Stimulated activated CD8-positive, alpha-beta memory T cell treated with anti-CD3 and anti-CD28 coated beads, Interleukin-4, amount 100 ng/mL, for 48 hours (primary cell): ENCODE measurements around the gene CTIF.
"Not testable (repeated sequence)": the region's sequence is repeated elsewhere in the genome, so short reads cannot be mapped to it uniquely, and the experiment has no call there.

Experiments
- DNase-seq: peaks from one replicate; pipeline ENCODE4 v3.0.0-alpha.2; 2020

The CTIF gene

DNA sequence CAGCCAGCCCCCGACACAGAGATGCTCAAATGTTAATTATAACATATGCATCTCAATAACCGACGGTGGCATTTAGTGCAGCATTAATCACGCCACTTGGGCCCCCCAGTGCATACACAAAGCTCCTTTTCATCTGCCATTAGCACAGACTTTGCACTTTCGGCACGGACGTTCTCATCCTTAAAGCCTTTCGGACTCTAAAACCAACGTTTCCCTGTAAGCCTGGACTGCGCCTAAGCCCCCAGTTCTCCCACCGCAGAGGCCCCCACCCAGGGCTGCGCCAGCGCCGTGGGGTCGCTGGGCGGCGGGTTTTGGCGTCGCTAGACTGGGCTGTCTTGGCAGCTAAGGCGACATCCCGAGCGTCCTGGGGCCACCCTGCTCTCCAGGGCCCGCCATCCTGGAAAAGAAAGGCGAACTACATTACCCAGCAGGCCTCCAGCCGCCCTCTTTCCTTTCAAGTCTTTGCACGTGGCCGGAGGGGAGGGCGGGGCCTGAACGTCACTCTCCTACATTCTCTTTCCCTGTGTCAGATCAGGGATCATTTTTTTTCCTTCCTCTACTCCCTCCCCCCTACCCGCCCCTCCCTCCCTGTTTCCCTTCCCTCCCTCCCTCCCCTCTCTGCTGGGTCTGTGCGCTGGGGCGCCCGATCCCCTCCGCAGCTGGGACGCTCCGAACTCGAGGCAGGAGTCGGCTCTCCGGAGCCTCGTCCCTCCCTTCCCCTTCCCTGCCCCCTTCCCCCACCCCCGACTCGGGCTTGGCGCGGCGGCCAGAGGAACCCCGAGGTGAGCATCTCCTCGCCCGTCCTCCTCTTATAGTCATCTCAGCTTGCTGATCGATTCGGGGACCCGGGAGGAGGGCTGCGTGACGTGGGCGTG lies at the start of gene CTIF:
Gene CTIF, plus strand, starts transcription at position 501 of the 875 bp plus-strand sequence. CDS start 80,535 bp downstream, outside the sequence.
- DNase-seq = peak; percentile 80

- no peak for DNase-seq
These were observed 48.1 kb upstream of the CTIF start for GRCh38 chr18:48490641-48491293.

- DNase-seq = no peak
These were observed 46.0 kb upstream of the CTIF start for GRCh38 chr18:48492880-48493279.

DNA sequence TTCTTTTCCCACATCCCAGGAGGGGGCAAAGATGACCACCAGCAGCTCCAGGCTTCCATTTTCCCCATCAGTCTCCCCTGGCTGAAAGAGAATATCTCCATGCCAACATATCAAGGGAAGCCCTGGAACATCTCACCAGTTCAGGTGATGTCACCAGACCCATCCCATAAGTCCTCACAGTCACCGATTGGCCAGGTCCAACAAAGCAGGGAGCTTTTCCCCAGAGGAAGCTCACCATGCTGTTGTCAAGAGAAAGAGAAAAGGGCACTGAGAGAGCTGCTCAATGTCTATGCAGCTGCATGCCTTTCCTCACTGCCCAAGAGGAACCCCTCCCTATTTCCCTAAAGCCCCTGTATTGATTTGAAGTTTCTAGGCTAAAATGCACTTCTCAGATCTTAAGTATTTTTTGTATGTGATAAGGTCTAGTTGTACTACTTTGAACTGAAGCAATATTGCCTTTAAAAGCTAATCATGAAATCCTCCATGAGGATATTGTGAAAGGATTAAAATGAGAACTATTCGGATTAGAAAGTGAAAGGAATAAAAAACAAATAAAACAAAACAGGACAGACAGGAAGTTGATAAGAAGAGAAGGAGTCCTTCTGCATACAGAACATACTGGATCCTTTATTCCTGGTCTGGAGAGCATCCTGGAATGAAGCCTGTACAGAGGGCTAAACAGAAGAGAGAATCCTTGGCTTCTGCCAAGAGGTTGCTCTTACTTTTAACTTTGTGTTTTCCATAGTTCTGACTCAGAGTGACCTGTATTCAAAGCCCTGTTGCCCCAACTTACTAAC lies 45.2 kb upstream of the CTIF start:
- DNase-seq = no peak

- DNase-seq = no peak
These were observed 41.0 kb upstream of the CTIF start for GRCh38 chr18:48497863-48498262.

GRCh38 chr18:48500517-48500916 lies 38.3 kb upstream of the CTIF start:
- DNase-seq = no peak

- DNase-seq = no peak
These were observed 35.9 kb upstream of the CTIF start for GRCh38 chr18:48502906-48503305.

DNA sequence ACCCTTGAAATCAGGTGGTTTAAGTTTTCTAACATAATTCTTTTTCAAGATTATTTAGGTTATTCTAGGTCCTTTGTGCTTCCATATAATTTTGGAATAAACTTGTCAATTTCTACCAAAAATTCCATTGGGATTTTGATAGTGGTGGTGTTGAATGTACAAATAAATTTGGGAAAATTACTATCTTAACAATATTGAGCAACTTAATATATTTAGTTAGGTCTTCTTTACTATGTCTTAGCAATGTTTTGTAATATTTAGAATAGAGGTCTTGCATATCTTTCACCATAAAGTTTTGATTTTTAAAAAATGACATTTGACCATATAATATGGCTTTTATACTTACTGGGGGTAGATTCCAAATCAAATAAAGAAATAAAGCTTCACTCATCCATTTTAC lies 34.0 kb upstream of the CTIF start:
- no peak for DNase-seq

- DNase-seq = not testable (repeated sequence)
These were observed 31.8 kb upstream of the CTIF start for GRCh38 chr18:48506983-48507568.

GRCh38 chr18:48512498-48512897 lies 26.3 kb upstream of the CTIF start:
- not testable (repeated sequence) for DNase-seq

- DNase-seq = no peak
These were observed 24.0 kb upstream of the CTIF start for GRCh38 chr18:48514786-48515185.

GRCh38 chr18:48517048-48517447 lies 21.8 kb upstream of the CTIF start:
- DNase-seq = no peak

GRCh38 chr18:48519431-48520100 lies 19.3 kb upstream of the CTIF start:
- no peak for DNase-seq

GRCh38 chr18:48521723-48522122 lies 17.1 kb upstream of the CTIF start:
- no peak for DNase-seq

GRCh38 chr18:48525671-48526070 lies 13.2 kb upstream of the CTIF start:
- DNase-seq = no peak

DNA sequence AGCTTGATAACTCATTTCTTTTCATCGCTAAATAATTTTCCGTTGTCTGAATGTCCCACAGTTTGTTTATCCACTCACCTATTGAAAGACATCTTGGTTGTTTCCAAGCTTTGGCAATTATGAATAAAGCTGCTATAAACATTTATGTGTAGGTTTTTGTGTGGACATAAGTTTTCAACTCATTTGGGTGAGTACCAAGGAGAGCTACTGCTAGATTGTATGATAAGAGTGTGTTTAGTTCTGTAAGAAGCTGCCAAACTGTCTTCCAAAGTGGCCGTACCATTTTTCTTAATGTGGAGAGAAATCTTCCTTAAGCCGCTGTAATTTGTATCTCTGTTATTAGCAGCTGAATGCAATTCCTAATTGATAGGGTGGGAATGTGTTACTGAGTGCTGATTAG lies 11.4 kb upstream of the CTIF start:
- DNase-seq = no peak

DNA sequence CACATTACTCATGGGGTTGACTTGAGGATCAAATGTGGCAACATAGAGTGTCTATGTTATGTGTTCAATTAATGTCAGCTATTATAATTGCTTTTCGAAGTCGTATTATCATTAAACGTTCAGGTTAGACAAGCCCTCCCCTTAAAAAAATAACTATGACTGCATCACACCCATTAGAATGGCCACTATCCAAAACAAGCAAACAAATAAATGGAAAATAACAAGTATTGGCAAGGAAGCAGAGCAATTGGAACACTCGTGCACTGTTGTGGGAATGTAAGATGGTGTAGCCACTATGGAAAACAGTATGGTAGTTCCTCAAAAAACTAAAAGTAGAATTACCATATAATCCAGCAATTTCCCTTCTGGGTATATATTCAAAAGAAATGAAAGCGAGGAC lies 10.0 kb upstream of the CTIF start:
- DNase-seq = no peak

DNA sequence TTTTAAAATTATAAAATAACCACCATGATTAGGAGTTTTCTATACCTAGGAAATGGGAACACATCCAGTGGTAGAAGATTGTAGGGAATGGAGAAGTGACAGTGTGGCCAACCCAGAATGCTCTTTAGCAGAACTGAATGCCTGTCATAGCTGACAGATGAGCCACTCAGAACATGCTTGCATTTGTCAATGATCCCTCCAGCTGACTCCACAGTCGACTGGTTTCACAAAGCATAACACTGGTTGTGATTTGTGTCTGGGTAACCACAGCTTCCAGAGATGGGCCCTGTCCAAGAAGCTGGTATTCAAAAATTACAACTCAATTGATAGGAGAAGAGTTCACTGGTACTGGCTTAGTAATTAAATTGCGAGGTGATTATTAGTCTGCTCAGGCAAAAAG lies 9.0 kb upstream of the CTIF start:
- DNase-seq = no peak

- no peak for DNase-seq
These were observed 8.3 kb upstream of the CTIF start for GRCh38 chr18:48530399-48531081.

DNA sequence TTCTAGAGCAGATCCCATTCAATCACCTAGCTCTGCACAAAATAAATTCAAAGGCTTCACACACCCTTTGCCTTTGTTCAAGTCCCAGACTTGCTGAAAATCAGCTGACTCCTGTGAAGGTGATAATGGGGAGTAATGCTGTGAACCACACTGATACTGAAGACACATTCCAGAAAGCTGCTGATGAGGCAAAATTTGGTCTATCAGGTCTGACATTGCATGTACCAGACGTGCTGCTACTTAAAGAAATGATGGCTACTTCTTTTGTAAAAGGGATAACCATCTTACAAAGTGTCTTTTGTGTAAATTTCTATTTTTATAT lies 7.8 kb upstream of the CTIF start:
- DNase-seq = no peak

DNA sequence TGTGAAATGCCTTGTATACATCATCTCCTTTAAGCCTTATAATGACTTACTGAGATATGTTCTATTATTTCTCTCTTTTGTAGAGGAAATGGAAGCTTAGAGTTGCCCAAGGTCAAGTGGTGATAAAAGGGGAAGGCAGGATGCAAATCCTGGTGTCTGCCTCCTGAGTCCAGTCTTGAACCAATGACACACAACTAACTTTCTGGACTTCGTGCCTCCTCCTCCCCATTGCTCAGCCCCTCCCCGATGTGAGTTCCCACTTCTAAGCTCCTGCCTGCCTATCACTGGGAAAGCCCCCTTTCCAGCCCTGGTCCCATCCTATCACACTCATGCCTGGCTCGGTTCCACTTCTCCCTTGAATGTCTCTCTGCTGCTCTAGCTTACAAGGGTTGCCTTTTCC lies 6.9 kb upstream of the CTIF start:
- no peak for DNase-seq
